Dedifferentiated amniotic fluid mesenchymal stem cell (primary cell): ENCODE data around the gene RASA2.
"Not testable (repeated sequence)": the region's sequence is repeated elsewhere in the genome, so short reads cannot be mapped to it uniquely, and the experiment has no call there.

Source experiments
- DNase-seq: peaks from one replicate; pipeline ENCODE4 v3.0.0-alpha.2; 2016; ENCODE audit errors: extremely low spot score

Gene RASA2

DNA sequence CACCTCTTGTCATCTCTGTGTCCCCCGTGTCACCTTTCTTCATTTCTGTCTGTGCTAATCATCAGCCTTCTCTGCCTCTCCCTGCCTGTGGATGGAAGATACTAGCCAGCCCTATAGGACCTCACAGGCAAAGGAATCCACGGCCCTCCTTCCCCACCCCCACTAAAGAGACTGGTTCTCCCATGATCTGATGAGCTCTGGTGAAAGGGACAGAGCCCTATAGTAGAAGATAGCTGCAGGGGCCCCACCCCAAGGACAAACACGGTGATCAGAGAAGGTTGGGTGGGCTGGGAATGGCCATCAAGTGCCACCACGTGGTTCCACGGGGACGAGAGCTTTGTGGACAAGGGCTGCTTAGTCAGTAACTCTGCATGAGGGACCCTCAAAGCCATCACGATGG, 27.8 kb upstream of the RASA2 start:
- DNase-seq: no peak

DNA sequence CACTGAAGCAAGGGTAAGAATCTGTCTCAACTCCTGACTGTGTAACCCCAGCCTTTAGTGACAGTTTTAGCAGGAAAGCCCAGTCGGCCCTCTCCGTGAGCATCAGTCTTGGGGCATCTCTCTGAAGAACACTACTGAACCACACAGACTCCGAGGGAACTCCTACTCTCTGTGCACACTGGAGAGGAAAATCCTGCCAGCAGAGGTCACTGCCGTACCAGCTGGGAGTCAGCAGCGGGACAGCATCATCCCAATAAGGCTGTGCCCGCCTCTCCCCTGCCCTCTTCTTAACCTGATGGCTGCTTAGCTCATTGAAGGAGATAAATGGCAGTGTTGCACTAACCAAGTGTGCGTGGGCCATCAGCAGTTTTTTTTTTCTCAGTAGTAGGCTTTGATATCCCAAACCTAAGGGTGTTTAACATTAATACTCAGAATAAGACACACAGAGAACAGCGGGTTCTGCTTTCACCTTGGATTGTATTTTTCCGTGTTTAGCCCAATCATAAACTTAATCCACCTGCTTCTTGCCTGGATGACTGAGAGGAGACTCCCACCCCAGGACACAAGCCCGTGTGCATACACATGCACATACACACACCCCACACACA, 26.6 kb upstream of the RASA2 start:
- DNase-seq: peak; percentile 87

GRCh38 chr3:141462176-141462859, 24.5 kb upstream of the RASA2 start:
- DNase-seq: no peak

DNA sequence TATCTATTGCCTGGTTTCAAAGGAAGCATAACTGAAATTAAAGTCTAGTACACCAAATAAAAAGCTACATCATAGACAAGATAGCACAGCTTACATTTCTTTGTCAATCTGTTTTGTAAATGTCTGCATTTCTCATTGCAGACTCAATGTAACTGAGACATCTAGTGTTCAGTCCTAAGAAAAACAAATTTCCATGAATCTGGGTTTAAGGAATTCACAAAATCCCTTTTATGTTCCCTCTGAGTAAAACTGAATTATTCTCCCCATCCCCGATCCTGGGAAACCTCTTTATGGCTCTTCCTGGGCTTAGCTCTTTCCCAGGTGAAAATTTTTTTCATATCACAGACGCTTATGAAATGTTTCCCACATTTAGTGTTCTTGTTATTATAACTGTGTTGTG, 21.6 kb upstream of the RASA2 start:
- DNase-seq: no peak

DNA sequence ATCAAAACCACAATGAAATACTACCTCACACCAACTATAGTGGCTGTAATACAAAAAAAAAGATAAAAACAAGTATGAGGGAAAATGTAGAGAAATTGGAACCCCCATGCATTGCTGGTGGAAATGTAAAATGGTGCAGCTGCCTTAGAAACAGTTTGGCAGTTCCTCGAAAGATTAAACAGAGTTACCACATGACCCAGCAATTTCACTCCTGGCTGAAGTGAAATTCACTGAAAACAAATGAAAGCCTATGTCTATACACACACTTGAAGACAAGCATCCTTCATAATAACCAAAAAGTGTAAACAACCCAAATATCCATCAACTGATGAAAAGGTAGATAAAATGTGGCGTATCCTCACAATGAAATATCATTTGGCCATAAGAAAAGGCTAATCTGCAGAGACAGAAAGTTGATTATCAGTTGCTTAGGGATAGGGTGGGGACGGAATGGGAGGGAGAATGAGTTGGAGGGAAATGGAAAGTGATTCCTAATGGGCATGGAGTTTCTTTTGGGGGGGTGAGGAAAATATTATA, 20.1 kb upstream of the RASA2 start:
- DNase-seq: no peak

DNA sequence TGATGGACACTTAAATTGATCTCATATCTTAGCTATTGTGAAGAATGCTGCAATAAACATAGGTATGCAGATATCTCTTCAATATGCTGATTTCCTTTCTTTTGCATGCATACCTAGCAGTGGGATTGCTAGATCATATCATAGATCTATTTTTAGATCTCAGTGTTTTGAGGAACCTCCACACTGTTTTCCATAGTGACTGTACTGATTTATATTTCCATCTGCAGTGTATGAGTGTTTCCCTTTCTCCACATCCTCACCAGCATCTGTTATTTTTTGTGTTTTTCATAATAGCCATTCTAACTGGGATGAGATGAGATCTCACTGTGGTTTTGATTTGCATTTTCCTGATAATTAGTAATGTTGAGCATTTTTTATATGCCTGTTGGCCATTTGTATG, 17.1 kb upstream of the RASA2 start:
- no peak for DNase-seq

DNA sequence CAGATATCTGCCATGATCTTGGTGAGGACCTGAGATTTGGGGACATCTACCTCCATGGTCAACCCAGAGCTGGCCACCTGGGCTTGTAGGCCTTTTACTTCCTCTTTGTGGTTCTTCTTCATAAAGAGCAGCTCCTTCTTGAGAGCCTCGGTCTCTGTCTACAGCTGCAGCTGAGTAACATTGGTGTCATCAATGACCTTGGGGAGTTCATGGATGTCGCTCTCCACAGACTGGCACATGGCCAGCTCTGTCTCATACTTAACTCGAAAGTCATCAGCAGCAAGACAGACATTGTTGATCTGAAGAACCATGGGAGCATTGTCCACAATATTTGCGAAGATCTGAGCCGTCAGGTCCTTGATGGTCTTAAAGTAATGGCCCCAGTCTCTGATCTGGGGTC, 15.7 kb upstream of the RASA2 start:
- DNase-seq: no peak

GRCh38 chr3:141476033-141476432, 10.8 kb upstream of the RASA2 start:
- no peak for DNase-seq

DNA sequence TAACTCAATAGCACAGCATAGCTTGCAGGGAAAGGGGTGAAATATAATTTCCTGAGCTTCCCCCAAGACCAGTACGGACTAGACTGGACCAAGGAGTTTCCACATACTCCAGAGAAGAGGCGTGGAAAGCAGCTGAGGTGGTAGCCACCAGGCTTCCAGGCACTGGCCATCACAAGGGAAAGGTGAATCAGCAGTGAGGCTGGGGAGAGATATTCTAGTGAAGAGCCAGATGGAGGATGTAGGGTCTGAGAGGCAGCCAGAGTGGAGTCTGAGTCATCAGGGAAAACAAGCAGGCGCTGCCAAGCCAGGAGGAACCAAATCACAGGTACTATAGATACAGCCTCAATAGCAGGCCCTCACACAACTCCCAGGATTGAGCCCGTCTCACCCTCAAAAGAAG, 9.6 kb upstream of the RASA2 start:
- DNase-seq: no peak

GRCh38 chr3:141478139-141478538, 8.7 kb upstream of the RASA2 start:
- DNase-seq: no peak

DNA sequence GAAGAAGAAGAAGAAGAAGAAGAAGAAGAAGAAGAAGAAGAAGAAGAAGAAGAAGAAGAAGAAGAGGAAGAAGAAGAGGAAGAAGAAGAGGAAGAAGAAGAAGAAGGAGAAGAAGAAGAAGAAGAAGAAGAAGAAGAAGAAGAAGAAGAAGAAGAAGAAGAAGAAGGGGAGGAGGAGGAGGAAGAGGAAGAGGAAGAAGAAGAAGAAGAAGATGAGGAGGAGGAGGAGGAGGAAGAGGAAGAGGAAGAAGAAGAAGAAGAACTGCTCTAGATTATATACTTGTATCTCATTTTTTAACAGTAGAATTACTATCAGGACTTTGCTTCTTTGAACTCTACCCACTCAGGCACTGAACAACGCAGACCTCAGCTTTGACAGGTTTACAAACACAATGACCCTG, 8.0 kb upstream of the RASA2 start:
- DNase-seq: not testable (repeated sequence)

DNA sequence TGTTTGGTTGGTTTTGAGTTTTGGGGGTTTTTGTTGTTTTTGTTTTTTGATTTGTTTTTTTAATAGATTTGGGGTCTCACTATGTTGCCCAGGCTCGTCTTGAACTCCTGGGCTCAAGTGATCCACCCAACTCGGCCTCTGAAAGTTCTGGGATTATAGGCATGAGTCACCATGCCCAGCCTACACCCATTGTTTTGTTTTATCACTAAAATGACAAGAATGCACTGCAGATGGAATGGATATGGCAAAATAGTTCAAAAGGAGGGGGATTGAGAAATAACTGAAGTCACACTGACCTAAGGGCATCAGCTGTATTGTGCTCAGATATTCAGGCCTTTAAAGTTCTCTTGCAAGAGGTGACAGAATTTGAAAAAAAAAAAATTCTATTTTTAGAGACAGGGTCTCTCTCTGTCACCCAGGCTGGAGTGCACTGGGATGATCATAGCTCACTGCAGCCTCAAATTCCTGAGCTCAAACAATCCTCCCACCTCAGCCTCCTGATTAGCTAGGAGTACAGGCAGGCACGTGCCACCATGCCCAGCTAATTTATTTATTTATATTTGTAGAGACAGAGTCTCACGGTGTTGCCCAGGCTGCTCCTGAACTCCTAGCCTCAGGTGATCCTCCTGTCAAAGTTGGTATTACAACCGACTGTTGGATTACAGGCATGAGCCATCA, 4.4 kb upstream of the RASA2 start:
- peak; percentile 79 for DNase-seq

- DNase-seq: no peak
Observed at GRCh38 chr3:141484701-141485287, 2.0 kb upstream of the RASA2 start.

GRCh38 chr3:141485641-141486495, 959 bp upstream of the RASA2 start:
- DNase-seq: no peak

DNA sequence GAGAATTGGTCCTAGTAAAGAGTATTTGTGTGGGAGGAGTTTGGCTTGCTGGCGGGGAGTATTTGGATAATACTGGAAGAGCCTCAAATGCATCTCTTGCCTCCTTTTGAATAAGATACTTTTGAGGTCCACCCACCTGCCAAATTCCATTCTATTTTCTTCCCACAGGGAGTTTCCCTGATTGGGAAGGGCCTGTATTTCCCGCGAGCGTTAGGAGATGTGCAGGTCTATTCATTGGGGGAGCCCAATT, 406 bp upstream of the RASA2 start:
- peak; percentile 38 for DNase-seq

GRCh38 chr3:141487521-141488252, 860 bp downstream of the RASA2 start:
- DNase-seq: peak; percentile 32

GRCh38 chr3:141489203-141489602, 2.4 kb downstream of the RASA2 start:
- no peak for DNase-seq

GRCh38 chr3:141491081-141491480, 4.3 kb downstream of the RASA2 start:
- no peak for DNase-seq

DNA sequence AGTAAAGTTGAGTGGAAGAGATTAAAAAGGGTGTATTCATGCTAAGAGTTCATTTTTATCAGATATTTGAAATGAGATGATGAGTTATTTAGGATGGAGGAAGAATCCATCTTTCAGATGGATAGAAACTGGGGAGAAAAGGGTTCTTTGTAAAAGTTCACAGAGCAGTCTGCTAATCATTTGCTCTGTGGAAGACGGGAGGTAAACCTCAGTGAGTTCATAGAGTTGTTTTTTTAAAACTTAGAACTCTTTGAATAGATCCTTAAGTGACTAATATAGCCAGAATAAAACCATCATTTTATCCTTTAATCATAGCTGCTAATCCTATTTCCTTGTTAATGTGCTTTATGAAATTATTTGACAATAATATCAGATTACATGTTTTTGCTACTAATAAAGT, 5.1 kb downstream of the RASA2 start:
- no peak for DNase-seq

GRCh38 chr3:141493184-141493583, 6.4 kb downstream of the RASA2 start:
- DNase-seq: no peak

DNA sequence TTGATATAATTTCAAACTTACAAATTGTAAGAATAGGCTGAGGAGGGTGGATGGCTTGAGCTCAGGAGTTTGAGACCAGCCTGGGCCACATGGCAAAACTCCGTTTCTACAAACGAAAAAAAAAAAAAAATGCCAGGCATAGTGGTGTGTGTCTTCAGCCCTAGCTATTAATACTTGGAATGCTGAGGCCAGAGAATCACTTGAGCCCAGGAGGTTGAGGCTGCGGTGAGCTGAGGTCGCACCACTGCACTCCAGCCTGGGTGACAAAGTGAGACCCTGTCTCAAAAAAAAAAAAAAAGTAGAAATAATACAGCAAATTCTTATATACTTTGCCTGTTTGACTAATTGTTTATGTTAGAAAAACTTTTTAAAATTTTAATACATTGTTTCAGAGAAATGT, 10.8 kb downstream of the RASA2 start:
- DNase-seq: not testable (repeated sequence)
